Prostate gland (tissue), 2 donors: ENCODE measurements around the gene FOXP1. TPM values are rescaled to one million over a fixed set of nuclear protein-coding genes. Genes with fewer than 3 reads are reported as not detected.

Source experiments
- DNase-seq: peaks from one replicate; pipeline ENCODE4 v3.0.0-alpha.2; 2019; ENCODE audit warnings: low spot score
- H3K27ac ChIP-seq, 2 donors: fragments of 200-600 bp; sonication (generic); 2 replicates each; pipeline ENCODE4 v1.5.1; 2017 to 2019
- H3K27me3 ChIP-seq: fragments of 200-600 bp; sonication (generic); replicated peaks from 2 replicates; pipeline ENCODE4 v1.5.1; 2019; ENCODE audit not compliant: insufficient read depth
- H3K36me3 ChIP-seq, 2 donors: fragments of 200-600 bp; sonication (generic); 1 replicate in 1 of 2; 2 replicates in 1 of 2; pipeline versions ENCODE4 v1.5.1 to v1.8.1; 2017 to 2019
- H3K4me1 ChIP-seq: fragments of 200-600 bp; sonication (generic); replicated peaks from 2 replicates; pipeline ENCODE4 v1.5.1; 2019
- H3K4me3 ChIP-seq, 2 donors: fragments of 200-600 bp; sonication (generic); 2 replicates each; pipeline ENCODE4 v1.5.1; 2017 to 2019
- H3K9me3 ChIP-seq: fragments of 200-600 bp; sonication (generic); 2 replicates; pipeline ENCODE4 v1.5.1; 2017
- POLR2A ChIP-seq: fragments of 450-650 bp; IDR thresholded peaks from one replicate; pipeline ENCODE4 v1.6.1; 2016; ENCODE audit warnings: antibody characterized with exemption, mild to moderate bottlenecking
- POLR2AphosphoS5 ChIP-seq: sonication (generic); formaldehyde crosslinking; IDR thresholded peaks from one replicate; pipeline ENCODE4 v1.6.1; 2017; ENCODE audit warnings: antibody characterized with exemption
- WGBS: methylation state at CpG from one replicate; pipeline ENCODE4 v1.1.5; 2018; 5-methylcytosine and 5-hydroxymethylcytosine counted together
- intact Hi-C: fragments of 100-400 bp; cut with DNase I; formaldehyde crosslinking; loops from one replicate; pipeline ENCODE4 v1.14.2; 2022
- microRNA counts, 2 donors: library from miRNA; unstranded; fragments of <30 nt; microRNA quantifications; one replicate each; lab custom pipeline; 2016 to 2017
- microRNA-seq: library from miRNA; unstranded; fragments of <30 nt; microRNA quantifications from one replicate; pipeline ENCODE4, GENCODE V29; 2016
- small RNA-seq, 2 donors: library from RNA; depleted of rRNA; stranded (forward); fragments of <200 nt; gene quantifications; one replicate each; pipeline ENCODE3, GENCODE V24; 2016
- total RNA-seq, 2 donors: library from RNA; depleted of rRNA; stranded (reverse); fragments of >200 nt; gene quantifications; one replicate each; pipeline ENCODE4 v1.1.0, GENCODE V29; 2016
- TF ChIP-seq, protein P1 (sequence below), 4 experiments: fragments of 200-600 bp in 2 of 4; fragments of 450-650 bp in 2 of 4; sonication (generic) in 2 of 4; IDR thresholded peaks; 1 replicate in 3 of 4; 2 replicates in 1 of 4; pipeline ENCODE4 v1.5.1; 2016 to 2019; ENCODE audit warnings: antibody characterized with exemption in 4 of 4, mild to moderate bottlenecking in 2 of 4, moderate library complexity in 2 of 4

The FOXP1 gene
- total RNA-seq, 2 donors from 2014 or later, result 133 to 156 TPM

DNA sequence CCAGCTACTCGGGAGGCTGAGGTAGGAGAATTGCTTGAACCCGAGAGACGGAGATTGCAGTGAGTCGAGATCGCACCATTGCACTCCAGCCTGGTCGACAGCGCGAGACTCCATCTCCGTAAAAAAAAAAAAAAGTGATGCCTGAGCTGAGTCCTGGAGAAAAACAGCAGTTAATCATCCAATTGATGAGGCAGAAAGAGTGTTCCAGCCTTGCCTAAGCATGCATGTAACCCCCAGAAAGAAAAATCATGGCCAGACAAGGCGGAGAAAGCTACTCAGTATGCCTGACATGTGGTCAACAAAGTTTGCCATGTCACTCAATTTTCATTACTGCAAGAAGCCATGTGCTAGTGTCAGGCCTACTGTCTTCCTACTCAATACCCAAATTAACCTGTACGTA lies 678.0 kb downstream of the FOXP1 start:
- no peak overlapping the region for H3K4me3 ChIP-seq
- TF ChIP-seq POLR2A (no peak), POLR2AphosphoS5 (no peak)
- TF ChIP-seq, protein P1, sequence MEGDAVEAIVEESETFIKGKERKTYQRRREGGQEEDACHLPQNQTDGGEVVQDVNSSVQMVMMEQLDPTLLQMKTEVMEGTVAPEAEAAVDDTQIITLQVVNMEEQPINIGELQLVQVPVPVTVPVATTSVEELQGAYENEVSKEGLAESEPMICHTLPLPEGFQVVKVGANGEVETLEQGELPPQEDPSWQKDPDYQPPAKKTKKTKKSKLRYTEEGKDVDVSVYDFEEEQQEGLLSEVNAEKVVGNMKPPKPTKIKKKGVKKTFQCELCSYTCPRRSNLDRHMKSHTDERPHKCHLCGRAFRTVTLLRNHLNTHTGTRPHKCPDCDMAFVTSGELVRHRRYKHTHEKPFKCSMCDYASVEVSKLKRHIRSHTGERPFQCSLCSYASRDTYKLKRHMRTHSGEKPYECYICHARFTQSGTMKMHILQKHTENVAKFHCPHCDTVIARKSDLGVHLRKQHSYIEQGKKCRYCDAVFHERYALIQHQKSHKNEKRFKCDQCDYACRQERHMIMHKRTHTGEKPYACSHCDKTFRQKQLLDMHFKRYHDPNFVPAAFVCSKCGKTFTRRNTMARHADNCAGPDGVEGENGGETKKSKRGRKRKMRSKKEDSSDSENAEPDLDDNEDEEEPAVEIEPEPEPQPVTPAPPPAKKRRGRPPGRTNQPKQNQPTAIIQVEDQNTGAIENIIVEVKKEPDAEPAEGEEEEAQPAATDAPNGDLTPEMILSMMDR (IDR thresholded peaks at IDR 0.05), result no peak
- H3K27me3 ChIP-seq, result no peaks in the 10 kb centered on the region
- no peak overlapping the region for H3K27ac ChIP-seq
- H3K4me1 ChIP-seq, result no peaks in the 10 kb centered on the region
- no peaks in the 10 kb centered on the region for H3K36me3 ChIP-seq
- DNase-seq, result no peak
- WGBS, result 97% methylated on average over 11 of the region's 11 CpGs
- no peaks in the 10 kb centered on the region for H3K9me3 ChIP-seq
- intact Hi-C loops, result no loop called here

MicroRNAs within 50 kb of the gene (microRNA counts, 767-probe panel; counts per million panel counts)
- 2,180 to 2,369 counts per million in 2 donors for microRNA hsa-miR-1284 (lab: Ali Mortazavi, UCI)

Small RNA genes within 50 kb of the gene (microRNA-seq; reads per million reads assigned to microRNA genes)
- 0.50 reads per million for gene MIR1284

Small RNA genes within 50 kb of the gene (small RNA-seq; reads per million reads assigned to genes)
- gene MIR1284, result 0 to 0.09 reads per million in 2 donors

Other genes starting within 250 kb of the FOXP1 start
- gene EIF4E3, start 141.7 kb upstream of the FOXP1 start, total RNA-seq, result 10 to 100 TPM; 19.2 to 26.0 TPM
- 10 to 100 TPM; 11.2 to 29.1 TPM for gene GPR27, start 170.1 kb upstream of the FOXP1 start, total RNA-seq
- 1 to 10 TPM in 1 of 2 donors, not detected in 1; 2.3 TPM for gene PROK2, start 201.4 kb upstream of the FOXP1 start, total RNA-seq